ENCODE data around the gene LPP. TPM values are rescaled to one million over a fixed set of nuclear protein-coding genes. Genes with fewer than 3 reads are reported as not detected.

Gene LPP
- polyA plus RNA-seq, 1 experiment, result 76.3 TPM

DNA sequence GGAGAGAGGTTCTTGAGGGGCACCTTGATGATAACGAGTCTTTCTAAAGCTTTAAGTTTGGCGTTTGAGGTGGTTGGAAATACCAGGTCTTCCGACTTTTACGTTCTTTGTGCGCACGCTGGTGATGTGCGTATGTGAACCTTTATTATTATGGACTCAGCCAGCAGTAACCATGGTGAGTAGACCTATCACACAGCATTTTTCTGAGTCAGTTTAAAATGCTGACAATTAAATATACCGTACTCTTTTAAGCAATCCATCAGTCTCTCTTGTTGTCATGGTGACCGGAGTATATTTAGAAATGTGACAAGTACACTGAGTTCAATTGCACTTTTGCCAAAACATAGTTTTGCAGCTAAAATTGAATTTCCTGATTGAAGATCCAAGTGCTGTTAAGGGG, 172.2 kb downstream of the LPP start:
- no peaks in the 10 kb centered on the region for H3K9me3 ChIP-seq (ENCODE audit: control insufficient read depth, insufficient read depth, low read length)
- POLR2A ChIA-PET, result no interaction called here
- no peak overlapping the region for H3K4me3 ChIP-seq (ENCODE audit: low read depth, low read length)
- CTCF ChIA-PET, result no interaction called here
- no peaks in the 10 kb centered on the region for H3K27me3 ChIP-seq (ENCODE audit: control insufficient read depth, insufficient read depth, low read length)
- no peak for TF ChIP-seq CTCF (IDR thresholded peaks at IDR 0.05; ENCODE audit: low read depth, low read length)
- no peak overlapping the region for H3K27ac ChIP-seq (ENCODE audit: low read depth, low read length)
- DNase-seq (ENCODE audit: low read depth, low spot score), result no peak

DNA sequence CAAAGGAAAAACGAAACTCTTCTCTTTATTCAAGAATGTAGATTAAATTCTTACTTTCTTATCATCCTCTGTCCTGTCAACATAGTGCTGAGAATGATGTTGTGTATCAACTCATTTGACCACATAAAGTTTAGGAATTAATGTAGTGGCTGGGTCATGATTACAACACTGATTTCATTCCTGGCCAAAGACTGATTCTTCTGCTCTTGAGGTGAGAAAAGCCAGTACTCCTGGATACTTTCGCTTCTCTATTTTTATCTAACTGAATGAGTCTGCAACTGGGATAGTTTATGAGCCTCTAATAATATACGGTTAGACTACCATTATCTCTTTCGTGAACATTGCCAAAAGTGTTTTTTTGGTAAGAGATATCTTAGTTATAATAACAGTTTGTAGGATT, 173.0 kb downstream of the LPP start:
- no peak overlapping the region for H3K27ac ChIP-seq (ENCODE audit: low read depth, low read length)
- no peak for TF ChIP-seq CTCF (IDR thresholded peaks at IDR 0.05; ENCODE audit: low read depth, low read length)
- no peak for DNase-seq (ENCODE audit: low read depth, low spot score)
- no peaks in the 10 kb centered on the region for H3K9me3 ChIP-seq (ENCODE audit: control insufficient read depth, insufficient read depth, low read length)
- ChIA-PET CTCF (interaction anchor here (0.7 kb wide), 1 partner anchor 628 kb away, joined by 3 read pairs; no protein-coding TSS in a partner anchor), POLR2A (no interaction called here)
- no peaks in the 10 kb centered on the region for H3K27me3 ChIP-seq (ENCODE audit: control insufficient read depth, insufficient read depth, low read length)
- no peak overlapping the region for H3K4me3 ChIP-seq (ENCODE audit: low read depth, low read length)

GRCh38 chr3:188327433-188327832, 173.5 kb downstream of the LPP start:
- H3K27ac ChIP-seq (ENCODE audit: low read depth, low read length), result no peak overlapping the region
- H3K9me3 ChIP-seq (ENCODE audit: control insufficient read depth, insufficient read depth, low read length), result no peaks in the 10 kb centered on the region
- ChIA-PET CTCF (interaction anchor here (0.7 kb wide), 1 partner anchor 627 kb away, joined by 3 read pairs; no protein-coding TSS in a partner anchor), POLR2A (no interaction called here)
- no peaks in the 10 kb centered on the region for H3K27me3 ChIP-seq (ENCODE audit: control insufficient read depth, insufficient read depth, low read length)
- H3K4me3 ChIP-seq (ENCODE audit: low read depth, low read length), result no peak overlapping the region
- no peak for DNase-seq (ENCODE audit: low read depth, low spot score)
- no peak for TF ChIP-seq CTCF (IDR thresholded peaks at IDR 0.05; ENCODE audit: low read depth, low read length)

DNA sequence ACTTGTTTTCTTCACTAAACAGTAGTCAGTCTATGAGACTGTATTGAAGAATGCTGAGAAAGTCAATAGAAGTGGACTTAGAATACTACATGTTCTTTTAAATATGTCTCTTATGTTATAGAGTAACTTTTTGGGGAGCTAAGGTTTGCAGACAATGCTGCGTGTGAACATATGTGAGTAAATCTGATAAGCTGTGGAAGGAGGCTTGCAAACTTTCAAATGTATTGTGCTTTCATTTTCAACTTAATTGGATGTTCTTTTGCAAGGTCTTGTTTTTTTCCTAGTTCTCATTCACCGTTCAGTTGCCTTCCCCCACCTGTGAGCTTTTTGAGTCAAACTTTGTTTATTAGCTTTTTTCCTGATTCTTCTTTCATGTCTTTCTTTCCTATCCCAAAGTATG, 176.2 kb downstream of the LPP start:
- DNase-seq (ENCODE audit: low read depth, low spot score), result no peak
- ChIA-PET POLR2A (no interaction called here), CTCF (no interaction called here)
- Histone ChIP-seq H3K27me3 (ENCODE audit: control insufficient read depth, insufficient read depth, low read length) (no peaks in the 10 kb centered on the region), H3K9me3 (ENCODE audit: control insufficient read depth, insufficient read depth, low read length) (no peaks in the 10 kb centered on the region), H3K4me3 (ENCODE audit: low read depth, low read length) (no peak overlapping the region), H3K27ac (ENCODE audit: low read depth, low read length) (no peak overlapping the region)
- TF ChIP-seq CTCF (IDR thresholded peaks at IDR 0.05; ENCODE audit: low read depth, low read length), result no peak

DNA sequence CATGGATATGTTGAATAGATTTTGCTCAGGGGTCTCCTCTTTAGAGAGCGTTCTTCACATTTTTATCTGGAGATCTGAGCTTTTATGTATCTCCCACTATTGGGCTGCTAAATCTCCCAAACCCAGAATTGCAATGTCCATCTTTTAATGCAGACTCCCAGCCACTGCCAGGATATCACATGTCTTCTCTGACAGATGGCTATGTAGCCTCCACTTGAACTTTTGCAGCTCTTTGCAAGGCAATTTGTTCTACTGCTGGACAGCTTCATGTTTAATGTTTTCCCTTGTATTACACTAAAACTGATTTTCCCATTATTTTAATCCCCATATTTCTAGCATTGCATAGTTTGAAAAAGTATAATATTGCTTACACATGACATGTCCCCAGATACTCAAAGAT, 177.2 kb downstream of the LPP start:
- H3K27ac ChIP-seq (ENCODE audit: low read depth, low read length), result no peak overlapping the region
- H3K9me3 ChIP-seq (ENCODE audit: control insufficient read depth, insufficient read depth, low read length), result no peaks in the 10 kb centered on the region
- ChIA-PET CTCF (interaction anchor here (0.9 to 1.2 kb wide), 2 partner anchors 591 to 624 kb away, joined by 3 to 5 read pairs; no protein-coding TSS in a partner anchor), POLR2A (interaction anchor here (1.0 kb wide), 1 partner anchor 585 kb away, joined by 3 read pairs; the partner anchor contains the start of gene BCL6)
- H3K27me3 ChIP-seq (ENCODE audit: control insufficient read depth, insufficient read depth, low read length), result no peaks in the 10 kb centered on the region
- no peak for TF ChIP-seq CTCF (IDR thresholded peaks at IDR 0.05; ENCODE audit: low read depth, low read length)
- no peak overlapping the region for H3K4me3 ChIP-seq (ENCODE audit: low read depth, low read length)
- no peak for DNase-seq (ENCODE audit: low read depth, low spot score)
